Neural progenitor cell (in vitro differentiated cells): ENCODE data around the gene TMEM51. TPM values are rescaled to one million over a fixed set of nuclear protein-coding genes. Genes with fewer than 3 reads are reported as not detected.
"Not testable (repeated sequence)": the region's sequence is repeated elsewhere in the genome, so short reads cannot be mapped to it uniquely, and the experiment has no call there.

Source experiments
- DNase-seq: peaks from one replicate; pipeline ENCODE4 v3.0.0-alpha.2; 2016; ENCODE audit warnings: low spot score
- H2AFZ ChIP-seq: fragments of 200-600 bp; sonication (generic); replicated peaks from 2 replicates; pipeline ENCODE4 v1.6.1; 2016; ENCODE audit warnings: antibody characterized with exemption
- H3F3A ChIP-seq: fragments of 200-600 bp; sonication (generic); 2 replicates; pipeline ENCODE4 v1.6.1; 2016; ENCODE audit warnings: antibody characterized with exemption, low read depth
- H3K27ac ChIP-seq: fragments of 200-600 bp; sonication (generic); 2 replicates; pipeline ENCODE4 v1.5.1; 2016; ENCODE audit warnings: mild to moderate bottlenecking
- H3K27me3 ChIP-seq: fragments of 200-600 bp; sonication (generic); 2 replicates; pipeline ENCODE4 v1.6.1; 2016; ENCODE audit warnings: mild to moderate bottlenecking, moderate library complexity
- H3K36me3 ChIP-seq: fragments of 200-600 bp; sonication (generic); 2 replicates; pipeline ENCODE4 v1.5.1; 2016
- H3K4me1 ChIP-seq: fragments of 200-600 bp; sonication (generic); 2 replicates; pipeline ENCODE4 v1.6.1; 2016; ENCODE audit warnings: mixed run types
- H3K4me2 ChIP-seq: fragments of 200-600 bp; sonication (generic); 2 replicates; pipeline ENCODE4 v1.6.1; 2016
- H3K4me3 ChIP-seq: fragments of 200-600 bp; sonication (generic); 2 replicates; pipeline ENCODE4 v1.5.1; 2016
- H3K79me2 ChIP-seq: fragments of 200-600 bp; sonication (generic); 2 replicates; pipeline ENCODE4 v1.6.1; 2016; ENCODE audit warnings: low read depth
- H3K9ac ChIP-seq: fragments of 200-600 bp; sonication (generic); 2 replicates; pipeline ENCODE4 v1.6.1; 2016
- H3K9me3 ChIP-seq: fragments of 200-600 bp; sonication (generic); 2 replicates; pipeline ENCODE4 v1.5.1; 2016; ENCODE audit warnings: low read depth
- H4K20me1 ChIP-seq: fragments of 200-600 bp; sonication (generic); 2 replicates; pipeline ENCODE4 v1.6.1; 2016; ENCODE audit warnings: low read depth
- H3K27ac Mint-ChIP-seq: 3 replicates; pipeline ENCODE4 v1.8.0; 2021; ENCODE audit warnings: mixed read lengths
- H3K27me3 Mint-ChIP-seq: 2 replicates; pipeline ENCODE4 v1.8.0; 2022; ENCODE audit warnings: low read depth, mild to moderate bottlenecking, inconsistent platforms, moderate library complexity, mixed read lengths; ENCODE audit not compliant: insufficient read depth
- H3K36me3 Mint-ChIP-seq: 3 replicates; pipeline ENCODE4 v1.8.0; 2021; ENCODE audit warnings: mixed read lengths
- H3K4me1 Mint-ChIP-seq: 3 replicates; pipeline ENCODE4 v1.8.0; 2021; ENCODE audit warnings: mixed read lengths
- H3K4me3 Mint-ChIP-seq: 3 replicates; pipeline ENCODE4 v1.8.0; 2021; ENCODE audit warnings: mild to moderate bottlenecking, moderate library complexity, mixed read lengths
- H3K9me3 Mint-ChIP-seq: 3 replicates; pipeline ENCODE4 v1.8.0; 2020; ENCODE audit warnings: mixed read lengths
- CTCF ChIP-seq: fragments of 200-600 bp; sonication (generic); IDR thresholded peaks from 2 replicates; pipeline ENCODE4 v1.5.1; 2017; ENCODE audit warnings: antibody characterized with exemption, mild to moderate bottlenecking
- EZH2 ChIP-seq: fragments of 200-600 bp; sonication (generic); IDR thresholded peaks from 2 replicates; pipeline ENCODE4 v1.6.1; 2017; ENCODE audit warnings: antibody characterized with exemption, mild to moderate bottlenecking, moderate library complexity
- EZH2phosphoT487 ChIP-seq: fragments of 200-600 bp; sonication (generic); IDR thresholded peaks from 2 replicates; pipeline ENCODE4 v1.6.1; 2017; ENCODE audit warnings: antibody characterized with exemption
- total RNA-seq: library from RNA; depleted of rRNA; stranded (reverse); fragments of >200 nt; gene quantifications from 2 replicates; pipeline ENCODE4 v1.2.3, GENCODE V29; 2015; ENCODE audit warnings: low replicate concordance

Gene TMEM51
- total RNA-seq, 1 donor from 2014 or later = 5.2 TPM

DNA sequence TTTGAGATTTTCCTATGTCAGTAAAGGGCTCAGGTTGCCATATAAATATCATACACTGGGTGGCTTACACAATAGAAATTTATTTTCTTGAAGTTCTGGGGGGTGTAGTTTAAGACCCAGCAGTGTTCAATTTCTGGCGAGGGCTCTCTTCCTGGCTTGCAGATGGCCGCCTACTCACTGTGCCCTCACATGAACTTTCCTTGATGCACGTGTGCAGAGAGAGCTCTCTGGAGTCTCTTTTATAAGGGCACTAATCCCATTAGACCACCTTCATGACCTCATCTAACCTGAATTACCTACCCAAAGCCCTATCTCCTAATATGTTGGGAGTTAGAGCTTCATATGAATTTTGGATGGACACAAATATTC, 21.1 kb downstream of the TMEM51 start:
- Histone ChIP-seq H3F3A (no peaks in the 10 kb centered on the region), H3K9me3 (no peaks in the 10 kb centered on the region), H3K4me1 (no peaks in the 10 kb centered on the region), H3K4me2 (no peak overlapping the region), H3K27me3 (no peaks in the 10 kb centered on the region), H3K9ac (no peak overlapping the region), H3K27ac (no peak overlapping the region), H3K4me3 (no peak overlapping the region), H4K20me1 (no peaks in the 10 kb centered on the region), H2AFZ (no peak overlapping the region), H3K36me3 (no peaks in the 10 kb centered on the region), H3K79me2 (no peaks in the 10 kb centered on the region)
- Mint-ChIP-seq H3K27ac (peak overlapping the region; percentile 80), H3K36me3 (no peaks in the 10 kb centered on the region), H3K4me3 (no peak overlapping the region), H3K4me1 (peaks cover 51% of the 10 kb centered on the region), H3K9me3 (no peaks in the 10 kb centered on the region), H3K27me3 (peaks cover 5% of the 10 kb centered on the region)
- DNase-seq = no peak
- TF ChIP-seq EZH2 (no peak), CTCF (no peak), EZH2phosphoT487 (no peak)

GRCh38 chr1:15175324-15176094, 22.0 kb downstream of the TMEM51 start:
- not testable (repeated sequence) for H2AFZ ChIP-seq, H3K9me3 Mint-ChIP-seq, DNase-seq, H3K4me3 ChIP-seq, H3K36me3 Mint-ChIP-seq, H3K27me3 Mint-ChIP-seq, H3F3A ChIP-seq, H3K27ac Mint-ChIP-seq, H3K4me1 ChIP-seq, H3K9me3 ChIP-seq, H3K4me3 Mint-ChIP-seq, H4K20me1 ChIP-seq, H3K27me3 ChIP-seq, H3K36me3 ChIP-seq, H3K27ac ChIP-seq, H3K79me2 ChIP-seq, H3K9ac ChIP-seq, H3K4me2 ChIP-seq
- peaks cover 60% of the 10 kb centered on the region for H3K4me1 Mint-ChIP-seq

- no peaks in the 10 kb centered on the region for H3K27me3 ChIP-seq
- H3K4me3 ChIP-seq = no peak overlapping the region
- TF ChIP-seq EZH2 (no peak), CTCF (no peak), EZH2phosphoT487 (no peak)
- no peaks in the 10 kb centered on the region for H3F3A ChIP-seq
- Mint-ChIP-seq H3K27ac (no peak overlapping the region), H3K4me1 (peaks cover 58% of the 10 kb centered on the region), H3K27me3 (peaks cover 5% of the 10 kb centered on the region), H3K9me3 (no peaks in the 10 kb centered on the region), H3K4me3 (no peak overlapping the region), H3K36me3 (no peaks in the 10 kb centered on the region)
- no peaks in the 10 kb centered on the region for H4K20me1 ChIP-seq
- DNase-seq = no peak
- H3K27ac ChIP-seq = no peak overlapping the region
- H3K79me2 ChIP-seq = no peaks in the 10 kb centered on the region
- no peak overlapping the region for H2AFZ ChIP-seq
- H3K9me3 ChIP-seq = no peaks in the 10 kb centered on the region
- no peaks in the 10 kb centered on the region for H3K4me1 ChIP-seq
- H3K36me3 ChIP-seq = no peaks in the 10 kb centered on the region
- no peak overlapping the region for H3K9ac ChIP-seq
- no peak overlapping the region for H3K4me2 ChIP-seq
Measured at GRCh38 chr1:15176120-15176519, 22.6 kb downstream of the TMEM51 start.

- Histone ChIP-seq H3K27ac (no peak overlapping the region), H3K4me3 (no peak overlapping the region), H3F3A (no peaks in the 10 kb centered on the region), H3K4me2 (no peak overlapping the region), H3K4me1 (no peaks in the 10 kb centered on the region), H4K20me1 (no peaks in the 10 kb centered on the region), H3K36me3 (no peaks in the 10 kb centered on the region), H3K9ac (no peak overlapping the region), H3K27me3 (no peaks in the 10 kb centered on the region), H3K79me2 (no peaks in the 10 kb centered on the region), H3K9me3 (no peaks in the 10 kb centered on the region), H2AFZ (no peak overlapping the region)
- Mint-ChIP-seq H3K9me3 (no peaks in the 10 kb centered on the region), H3K27ac (no peak overlapping the region), H3K4me3 (no peak overlapping the region), H3K4me1 (peaks cover 50% of the 10 kb centered on the region), H3K36me3 (no peaks in the 10 kb centered on the region), H3K27me3 (peaks cover 5% of the 10 kb centered on the region)
- DNase-seq = no peak
- no peak for TF ChIP-seq EZH2phosphoT487
- TF ChIP-seq EZH2 = no peak
- no peak for TF ChIP-seq CTCF
Measured at GRCh38 chr1:15176898-15177665, 23.5 kb downstream of the TMEM51 start.
